Stomach (tissue), 9 donors: ENCODE data around the gene NDUFA8. TPM values are rescaled to one million over a fixed set of nuclear protein-coding genes. Genes with fewer than 3 reads are reported as not detected.
A peak's percentile ranks its signal among the peaks of the same experiment; 100 is the strongest.

Experiments used
- DNase-seq, 2 donors: peaks; one replicate each; pipeline versions ENCODE4 v3.0.0 to v3.0.0-alpha.2; 2013 to 2019
- H3K27ac ChIP-seq, 5 donors: fragments of 200-600 bp in 4 of 5; sonication (generic) in 4 of 5; one replicate each; pipeline ENCODE4 v1.5.1; 2013 to 2019; ENCODE audit warnings: mild to moderate bottlenecking in 1 of 5, moderate library complexity in 1 of 5
- H3K27me3 ChIP-seq, 3 donors: fragments of 200-600 bp; sonication (generic); one replicate each; pipeline ENCODE4 v1.5.1; 2017 to 2019; ENCODE audit warnings: mixed run types in 1 of 3
- H3K36me3 ChIP-seq, 4 donors: fragments of 200-600 bp; sonication (generic); 1 replicate in 3 of 4; 2 replicates in 1 of 4; pipeline ENCODE4 v1.5.1; 2016 to 2019
- H3K4me1 ChIP-seq, 4 donors: fragments of 200-600 bp; sonication (generic); one replicate each; pipeline ENCODE4 v1.5.1; 2016 to 2019
- H3K4me3 ChIP-seq, 4 donors: fragments of 200-600 bp; sonication (generic) in 3 of 4; one replicate each; pipeline ENCODE4 v1.5.1; 2016 to 2019; ENCODE audit warnings: mild to moderate bottlenecking in 1 of 4
- H3K9me3 ChIP-seq, 4 donors: fragments of 200-600 bp; sonication (generic); one replicate each; pipeline ENCODE4 v1.5.1; 2016 to 2019
- EP300 ChIP-seq: sonication (generic); formaldehyde crosslinking; IDR thresholded peaks from one replicate; pipeline ENCODE4 v1.6.1; 2017; ENCODE audit warnings: antibody characterized with exemption
- POLR2A ChIP-seq, 4 donors: fragments of 450-650 bp; IDR thresholded peaks; one replicate each; pipeline ENCODE4 v1.6.1; 2016; ENCODE audit warnings: antibody characterized with exemption in 4 of 4, control low read depth in 2 of 4, mild to moderate bottlenecking in 1 of 4, moderate library complexity in 1 of 4
- POLR2AphosphoS5 ChIP-seq, 3 donors: sonication (generic); formaldehyde crosslinking; IDR thresholded peaks; one replicate each; pipeline ENCODE4 v1.6.1; 2016; ENCODE audit warnings: antibody characterized with exemption in 3 of 3
- WGBS, 5 donors: extraction: QIAGEN DNeasy Blood & Tissue Kit in 3 of 5; methylation state at CpG; one replicate each; pipeline versions ENCODE4 v1.1.5 to v1.1.7; 2013 to 2018; 5-methylcytosine and 5-hydroxymethylcytosine counted together
- intact Hi-C: fragments of 100-400 bp; cut with DNase I; formaldehyde crosslinking; loops from one replicate; pipeline ENCODE4 v1.15.1; 2023; ENCODE audit warnings: low total_unique reads
- polyA plus RNA-seq, 3 donors: library from polyadenylated mRNA; stranded (reverse); fragments of 200-250 nt; gene quantifications; one replicate each; pipeline ENCODE4 v1.2.3, GENCODE V29; 2013
- total RNA-seq, 5 donors: library from RNA; depleted of rRNA; stranded (reverse); fragments of >200 nt; gene quantifications; one replicate each; pipeline versions ENCODE4 v1.1.0 to v1.2.3, GENCODE V29; 2014 to 2016
- TF ChIP-seq, protein P1 (sequence below), 7 experiments: fragments of 450-650 bp in 4 of 7; fragments of 200-600 bp in 3 of 7; sonication (generic) in 3 of 7; IDR thresholded peaks; one replicate each; pipeline ENCODE4 v1.5.1; 2016 to 2019; ENCODE audit warnings: antibody characterized with exemption in 7 of 7, control low read depth in 2 of 7, mild to moderate bottlenecking in 1 of 7
- donor health status: healthy with polysubstance abuse.
- donor health status: Bipolar disorder and iron deficiency.
- donor health status: healthy.

Gene NDUFA8
- total and polyA plus RNA-seq, 8 donors, result 10.5 to 130 (median 53.3) TPM

DNA sequence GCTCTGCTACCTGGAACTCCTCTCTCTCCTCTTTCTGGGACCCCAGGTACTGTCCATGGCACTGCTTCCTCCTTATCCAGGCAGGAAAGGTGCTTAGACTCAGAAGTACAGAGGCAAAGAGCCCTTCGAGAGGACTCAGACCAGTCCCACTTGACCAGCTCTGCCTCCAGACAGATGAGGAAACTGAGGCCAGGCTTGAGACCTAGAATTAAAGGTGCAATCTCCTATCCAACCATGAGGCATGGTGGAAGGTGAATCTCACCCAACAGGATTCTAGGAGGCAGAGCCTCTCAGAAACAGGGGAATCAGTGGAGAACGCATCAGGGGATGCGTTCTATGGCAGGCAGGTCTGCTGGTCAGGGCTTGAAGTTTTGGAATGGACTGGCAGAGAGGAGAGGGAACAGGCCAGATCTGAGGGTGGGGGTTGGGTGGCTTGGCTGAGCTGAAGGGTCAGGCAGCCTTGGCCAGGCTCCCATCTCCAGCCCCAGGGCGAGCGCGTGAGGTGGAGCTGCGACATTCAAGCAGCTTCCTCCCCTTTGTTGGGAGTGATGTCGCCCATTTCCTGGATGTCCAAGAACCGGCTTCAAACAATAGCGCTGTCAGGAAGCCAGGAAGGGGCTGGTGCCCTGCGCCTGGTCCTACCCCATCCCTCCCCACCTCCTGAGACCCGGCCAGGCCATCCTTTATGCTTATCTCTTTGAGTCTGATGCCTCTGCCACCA lies 26.2 kb downstream of the NDUFA8 start:
- intact Hi-C loops, result no loop called here

DNA sequence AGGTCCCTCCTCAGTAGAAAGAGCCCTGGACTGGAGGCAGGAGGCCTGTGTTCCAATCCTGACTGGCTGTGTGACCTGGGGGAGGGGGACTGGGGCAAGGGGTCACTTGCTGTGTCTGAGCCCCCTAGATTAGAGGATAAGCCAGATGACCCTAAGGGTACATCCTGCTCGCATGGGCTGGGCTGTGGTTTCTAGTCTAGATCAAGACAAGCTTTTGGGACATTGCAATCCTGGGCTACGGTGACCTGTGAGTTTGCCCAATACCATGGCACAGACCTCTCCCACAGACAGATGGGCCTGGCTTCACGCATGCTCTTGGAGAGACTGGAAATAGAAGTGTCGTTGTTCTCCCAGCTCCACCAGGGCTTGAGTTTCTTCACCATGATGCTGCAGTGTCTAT lies 27.0 kb downstream of the NDUFA8 start:
- TF ChIP-seq, protein P1, sequence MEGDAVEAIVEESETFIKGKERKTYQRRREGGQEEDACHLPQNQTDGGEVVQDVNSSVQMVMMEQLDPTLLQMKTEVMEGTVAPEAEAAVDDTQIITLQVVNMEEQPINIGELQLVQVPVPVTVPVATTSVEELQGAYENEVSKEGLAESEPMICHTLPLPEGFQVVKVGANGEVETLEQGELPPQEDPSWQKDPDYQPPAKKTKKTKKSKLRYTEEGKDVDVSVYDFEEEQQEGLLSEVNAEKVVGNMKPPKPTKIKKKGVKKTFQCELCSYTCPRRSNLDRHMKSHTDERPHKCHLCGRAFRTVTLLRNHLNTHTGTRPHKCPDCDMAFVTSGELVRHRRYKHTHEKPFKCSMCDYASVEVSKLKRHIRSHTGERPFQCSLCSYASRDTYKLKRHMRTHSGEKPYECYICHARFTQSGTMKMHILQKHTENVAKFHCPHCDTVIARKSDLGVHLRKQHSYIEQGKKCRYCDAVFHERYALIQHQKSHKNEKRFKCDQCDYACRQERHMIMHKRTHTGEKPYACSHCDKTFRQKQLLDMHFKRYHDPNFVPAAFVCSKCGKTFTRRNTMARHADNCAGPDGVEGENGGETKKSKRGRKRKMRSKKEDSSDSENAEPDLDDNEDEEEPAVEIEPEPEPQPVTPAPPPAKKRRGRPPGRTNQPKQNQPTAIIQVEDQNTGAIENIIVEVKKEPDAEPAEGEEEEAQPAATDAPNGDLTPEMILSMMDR (IDR thresholded peaks at IDR 0.05), result no peak
- H3K4me3 ChIP-seq, result no peak overlapping the region
- intact Hi-C loops, result no loop called here

More for the DNA sequence above, 26.2 kb downstream of the NDUFA8 start:
- Histone ChIP-seq H3K4me3 (no peak overlapping the region), H3K27me3 (peaks cover 0 to 10% (median 0%) of the 10 kb centered on the region in 3 donors), H3K36me3 (no peaks in the 10 kb centered on the region), H3K9me3 (no peaks in the 10 kb centered on the region), H3K27ac (peak overlapping the region in 1 of 5 donors; percentile 20), H3K4me1 (peaks cover 0 to 16% (median 5%) of the 10 kb centered on the region in 4 donors)
- WGBS, 5 donors, result 77 to 84% (median 82%) methylated on average over 12 of the region's 12 CpGs
- DNase-seq, result peak in 1 of 2 donors; percentile 33
- TF ChIP-seq EP300 (no peak), POLR2A (IDR thresholded peaks at IDR 0.05) (no peak), POLR2AphosphoS5 (IDR thresholded peaks at IDR 0.05) (no peak)
- TF ChIP-seq, protein P1 (IDR thresholded peaks at IDR 0.05), result no peak

DNA sequence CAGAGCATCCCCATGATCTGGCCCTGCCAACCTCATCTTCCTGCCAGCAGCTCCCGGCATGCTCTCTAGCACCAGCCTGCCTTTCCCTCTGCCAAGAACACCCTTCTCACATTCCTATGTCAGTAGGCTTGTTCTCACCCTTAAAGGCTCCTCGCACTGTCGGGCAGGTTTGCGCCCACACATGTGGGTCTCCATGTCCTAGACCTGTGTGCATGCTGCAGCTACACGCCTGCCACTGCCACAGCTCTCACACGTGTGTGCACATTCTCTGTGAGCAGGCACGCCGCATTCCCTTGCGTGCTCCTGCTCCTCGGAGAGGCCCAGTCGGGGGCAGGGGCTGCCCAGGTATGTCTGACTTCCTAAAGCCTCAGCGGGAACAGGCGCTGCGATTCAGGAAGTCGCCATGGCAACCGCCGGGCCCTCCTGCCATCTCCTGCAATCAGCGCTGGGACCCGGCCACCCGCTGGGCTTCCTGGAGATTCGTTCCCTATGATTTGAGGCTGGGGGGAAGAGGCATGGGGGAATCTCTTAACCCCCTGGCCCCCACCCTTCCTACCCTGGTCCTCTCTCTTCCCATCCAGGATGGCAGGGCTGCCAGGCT lies 28.1 kb downstream of the NDUFA8 start:
- WGBS, 5 donors, result 21 to 34% (median 25%) methylated on average over 20 to 21 of the region's 21 CpGs

More for the DNA sequence above, 27.0 kb downstream of the NDUFA8 start:
- no peak for DNase-seq
- peaks cover 0 to 16% (median 5%) of the 10 kb centered on the region in 4 donors for H3K4me1 ChIP-seq
- no peaks in the 10 kb centered on the region for H3K36me3 ChIP-seq
- no peaks in the 10 kb centered on the region for H3K9me3 ChIP-seq
- H3K27me3 ChIP-seq, result peaks cover 0 to 19% (median 0%) of the 10 kb centered on the region in 3 donors
- WGBS, 5 donors, result 90 to 98% (median 93%) methylated on average over 4 of the region's 4 CpGs
- no peak overlapping the region for H3K27ac ChIP-seq

DNA sequence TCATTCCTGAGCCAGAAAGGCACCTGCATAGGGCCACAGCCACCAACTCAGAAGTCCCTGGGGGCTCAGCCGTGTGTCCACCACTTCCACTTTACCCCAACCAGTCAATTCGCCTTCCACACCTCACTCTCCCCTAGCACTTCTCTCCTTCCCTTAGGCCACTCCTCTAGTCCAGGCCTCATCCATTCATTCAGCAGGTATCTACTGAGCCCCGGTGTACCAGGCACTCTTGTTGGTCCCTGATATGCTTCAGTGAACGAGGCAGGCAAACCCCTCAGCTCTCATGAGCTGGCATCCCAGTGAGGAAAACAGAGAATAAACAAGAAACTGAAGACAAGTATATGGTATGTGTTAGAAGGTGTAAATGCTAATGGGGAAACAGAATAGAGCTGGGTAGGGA lies 28.7 kb downstream of the NDUFA8 start:
- no peak overlapping the region for H3K4me3 ChIP-seq
- peaks cover 13 to 32% (median 19%) of the 10 kb centered on the region in 4 donors for H3K4me1 ChIP-seq
- H3K9me3 ChIP-seq, result no peaks in the 10 kb centered on the region
- intact Hi-C loops, result no loop called here
- no peak for TF ChIP-seq POLR2AphosphoS5 (IDR thresholded peaks at IDR 0.05)
- TF ChIP-seq EP300, result no peak
- TF ChIP-seq POLR2A (IDR thresholded peaks at IDR 0.05), result no peak
- H3K27me3 ChIP-seq, result peaks cover 0 to 36% (median 16%) of the 10 kb centered on the region in 3 donors
- H3K27ac ChIP-seq, result no peak overlapping the region
- no peaks in the 10 kb centered on the region for H3K36me3 ChIP-seq
- 70 to 78% (median 76%) methylated on average over 4 of the region's 4 CpGs for WGBS, 5 donors
- DNase-seq, result no peak

More for the DNA sequence above, 28.1 kb downstream of the NDUFA8 start:
- peaks cover 0 to 29% (median 9%) of the 10 kb centered on the region in 3 donors for H3K27me3 ChIP-seq
- intact Hi-C loops, result no loop called here
- peak in 1 of 2 donors; percentile 52 for DNase-seq
- no peak overlapping the region for H3K4me3 ChIP-seq
- H3K4me1 ChIP-seq, result peaks cover 6 to 25% (median 12%) of the 10 kb centered on the region in 4 donors
- no peaks in the 10 kb centered on the region for H3K36me3 ChIP-seq
- H3K27ac ChIP-seq, result no peak overlapping the region
- H3K9me3 ChIP-seq, result no peaks in the 10 kb centered on the region
- TF ChIP-seq, protein P1 (IDR thresholded peaks at IDR 0.05), result no peak
- TF ChIP-seq POLR2A (IDR thresholded peaks at IDR 0.05), result no peak
- no peak for TF ChIP-seq POLR2AphosphoS5 (IDR thresholded peaks at IDR 0.05)
- TF ChIP-seq EP300, result no peak
